Stimulated activated CD4-positive, alpha-beta T cell treated with anti-CD3 and anti-CD28 coated beads, Interleukin-4, amount 100 ng/mL, for 1 hour (primary cell): ENCODE measurements around the gene VTA1.
"Not testable (repeated sequence)": the region's sequence is repeated elsewhere in the genome, so short reads cannot be mapped to it uniquely, and the experiment has no call there.

Source experiments
- DNase-seq: peaks from one replicate; pipeline ENCODE4 v3.0.0-alpha.2; 2020

The VTA1 gene

GRCh38 chr6:142146828-142147662 lies at the start of gene VTA1, which contains the start of gene NMBR:
TSS of gene VTA1 (plus strand) at chr6:142147263. CDS start at chr6:142147288, 25 bp downstream.
TSS of gene NMBR (minus strand) at chr6:142147122. CDS start at chr6:142088658, 58,464 bp downstream.
- peak; percentile 94 for DNase-seq

DNA sequence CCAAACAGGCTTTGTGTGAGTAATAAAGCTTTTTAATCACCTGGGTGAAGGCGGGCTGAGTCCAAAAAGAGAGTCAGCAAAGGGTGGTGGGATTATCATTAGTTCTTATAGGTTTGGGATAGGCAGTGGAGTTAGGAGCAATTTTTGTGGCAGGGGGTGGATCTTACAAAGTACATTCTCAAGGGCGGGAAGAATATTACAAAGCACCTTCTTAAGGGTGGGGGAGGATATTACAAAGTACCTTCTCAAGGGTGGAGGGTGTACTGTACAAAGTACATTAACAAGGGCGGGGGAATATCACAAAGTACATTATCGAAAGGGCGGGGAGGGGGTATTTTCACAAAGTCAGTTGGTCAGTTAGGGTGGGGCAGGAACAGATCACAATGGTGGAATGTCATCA lies 42.2 kb upstream of the VTA1 start:
- DNase-seq, result not testable (repeated sequence)

DNA sequence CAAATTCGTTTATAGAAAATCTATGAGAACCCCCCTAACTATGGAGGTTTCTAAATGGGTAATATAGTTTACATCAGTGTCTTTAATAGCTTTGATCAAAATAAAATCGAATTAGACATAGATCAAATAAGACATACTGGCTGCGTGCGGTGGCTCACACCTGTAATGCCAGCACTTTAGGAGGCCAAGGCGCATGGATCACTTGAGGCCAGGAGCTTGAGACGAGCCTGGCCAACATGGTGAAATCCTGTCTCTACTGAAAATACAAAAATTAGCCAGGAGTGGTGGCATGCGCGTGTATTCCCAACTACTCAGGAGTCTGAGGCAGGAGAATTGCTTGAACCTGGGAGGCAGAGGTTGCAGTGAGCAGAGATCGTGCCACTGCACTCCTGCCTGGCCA lies 36.2 kb upstream of the VTA1 start:
- DNase-seq, result not testable (repeated sequence)

- DNase-seq, result peak; percentile 66
Measured at GRCh38 chr6:142112451-142113061, 34.5 kb upstream of the VTA1 start.

- DNase-seq, result no peak
Measured at GRCh38 chr6:142117366-142117765, 29.7 kb upstream of the VTA1 start.

DNA sequence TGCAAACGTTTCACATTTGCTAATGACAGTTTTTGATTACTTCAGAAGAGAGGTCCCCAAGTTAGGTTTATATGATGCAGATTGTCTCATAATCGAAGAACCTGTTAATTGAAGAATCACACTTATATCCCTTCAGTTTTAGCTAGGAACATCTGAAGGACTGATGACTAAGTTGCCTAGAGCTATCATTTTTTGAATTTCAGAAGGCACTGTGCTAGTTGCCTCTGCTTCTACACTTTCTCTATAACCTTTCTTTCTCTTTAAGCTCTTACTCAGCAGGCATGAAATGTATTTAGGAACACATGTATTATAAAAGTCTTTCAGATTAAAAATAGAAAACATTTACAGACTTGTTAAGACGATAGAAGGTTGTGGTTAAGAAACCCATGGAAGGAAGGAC lies 28.7 kb upstream of the VTA1 start:
- DNase-seq, result no peak

- no peak for DNase-seq
Measured at GRCh38 chr6:142118925-142119324, 28.1 kb upstream of the VTA1 start.

- DNase-seq, result no peak
Measured at GRCh38 chr6:142121342-142121741, 25.7 kb upstream of the VTA1 start.

DNA sequence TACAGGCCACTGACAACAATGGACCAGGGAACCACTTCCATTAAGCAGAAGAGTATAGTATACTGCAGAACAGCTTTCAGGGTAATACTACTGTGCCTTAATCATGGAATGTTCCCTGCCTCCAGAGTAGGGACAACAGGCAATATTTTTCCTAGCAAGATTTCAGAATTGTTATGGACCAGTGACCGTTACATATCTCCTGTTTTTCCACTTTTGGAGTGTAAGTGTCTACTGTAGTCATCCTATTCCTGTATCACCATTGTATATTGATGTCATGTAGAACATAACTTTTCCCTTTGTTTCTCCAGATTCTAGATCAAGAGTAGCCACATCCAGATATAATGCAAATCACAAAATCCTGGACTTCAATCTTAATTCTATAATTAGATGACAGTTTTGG lies 16.2 kb upstream of the VTA1 start:
- DNase-seq, result no peak

DNA sequence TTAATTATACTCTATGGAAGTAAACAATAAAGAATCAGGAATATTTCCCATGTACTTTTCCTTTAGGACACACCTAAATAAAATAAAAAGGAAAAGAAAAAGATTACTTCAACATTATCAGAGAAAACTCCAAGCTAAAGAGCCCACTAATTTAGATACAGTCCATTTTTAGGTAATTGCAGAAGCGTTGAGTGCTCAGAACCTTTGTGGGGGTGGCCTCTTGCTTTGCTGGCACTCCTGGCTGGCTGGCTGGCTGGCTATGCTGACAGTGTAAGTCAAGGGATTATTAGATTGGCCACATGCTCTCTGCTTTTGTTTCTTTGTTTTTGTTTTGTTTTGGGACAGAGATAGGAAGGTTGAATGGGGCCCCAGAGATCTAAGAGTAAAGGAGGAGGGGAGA lies 14.4 kb upstream of the VTA1 start, which contains the start of gene GJE1:
Gene GJE1 (plus strand): TSS at position 301 of the 400 bp plus-strand sequence. CDS start 234 bp downstream, outside the sequence.
- no peak for DNase-seq

DNA sequence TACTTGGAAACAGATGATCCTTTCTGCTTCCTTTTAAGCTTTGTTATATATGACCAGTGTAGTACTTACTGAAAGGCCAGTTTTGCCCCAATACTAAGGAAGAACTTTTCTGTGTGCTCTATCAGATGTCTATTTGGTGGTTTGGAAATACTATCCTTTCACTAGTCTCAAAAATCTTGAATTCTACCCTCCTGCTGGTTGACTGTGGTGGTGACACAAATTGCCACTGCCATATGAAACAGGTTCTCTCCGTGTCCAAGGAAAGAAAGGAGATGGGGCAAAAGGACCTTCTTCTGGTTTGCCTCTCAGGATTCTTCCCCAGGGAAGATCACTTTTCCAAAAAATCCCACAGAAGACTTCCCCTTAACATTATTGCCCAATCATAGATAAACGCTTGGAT lies 8.2 kb upstream of the VTA1 start:
- no peak for DNase-seq

DNA sequence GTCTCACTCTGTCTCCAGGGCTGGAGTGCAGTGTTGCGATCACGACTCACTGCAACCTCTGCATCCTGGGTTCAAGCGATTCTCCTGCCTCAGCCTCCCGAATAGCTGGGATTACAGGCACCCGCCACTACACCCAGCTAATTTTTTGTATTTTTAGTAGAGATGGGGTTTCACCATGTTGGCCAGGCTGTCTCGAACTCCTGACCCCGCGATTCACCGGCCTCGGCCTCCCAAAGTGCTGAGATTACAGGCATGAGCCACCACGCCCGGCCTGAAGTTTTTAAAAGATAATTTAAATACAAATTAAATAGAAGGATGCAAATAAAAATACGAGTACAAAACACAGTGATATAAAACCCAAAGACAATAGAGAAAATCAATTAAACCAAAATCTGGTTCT lies 5.5 kb upstream of the VTA1 start:
- not testable (repeated sequence) for DNase-seq

DNA sequence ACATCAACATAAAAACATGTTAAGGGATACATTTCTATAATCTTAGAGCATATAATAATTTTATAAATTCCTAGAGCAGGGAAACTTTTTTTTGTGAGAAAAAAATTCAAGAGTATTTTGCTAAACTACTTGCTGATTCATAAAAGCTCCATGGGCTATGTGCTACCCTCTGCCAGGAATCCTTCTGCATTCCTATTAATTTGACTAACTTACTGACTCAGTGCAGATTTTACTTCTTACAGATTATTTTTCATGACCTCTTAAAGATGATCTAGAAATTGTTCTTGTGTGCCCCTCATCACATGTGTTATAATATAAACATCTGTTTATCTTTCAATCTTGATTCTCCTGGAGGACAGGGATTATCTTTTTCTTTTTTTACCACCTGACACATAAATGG lies 5.7 kb downstream of the VTA1 start:
- DNase-seq, result no peak

DNA sequence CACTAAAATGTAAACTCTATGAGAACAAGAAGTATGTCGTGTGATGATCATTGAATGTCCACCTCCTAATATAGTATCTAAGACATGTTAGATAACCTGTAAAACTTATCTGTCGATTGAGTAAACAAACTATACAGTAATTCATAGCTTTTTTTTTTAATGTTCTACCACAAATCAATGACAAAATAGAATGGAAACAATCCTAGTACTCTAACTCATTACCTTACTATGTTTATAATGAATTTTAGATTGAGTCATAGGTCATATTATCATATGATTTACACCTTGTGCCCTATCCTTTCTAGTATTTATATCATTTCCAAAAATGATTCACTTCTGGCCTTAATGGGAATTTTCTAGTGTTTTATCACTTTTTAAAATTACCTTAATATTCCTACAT lies 6.1 kb downstream of the VTA1 start:
- DNase-seq, result no peak

GRCh38 chr6:142154336-142154735 lies 7.3 kb downstream of the VTA1 start:
- DNase-seq, result no peak

DNA sequence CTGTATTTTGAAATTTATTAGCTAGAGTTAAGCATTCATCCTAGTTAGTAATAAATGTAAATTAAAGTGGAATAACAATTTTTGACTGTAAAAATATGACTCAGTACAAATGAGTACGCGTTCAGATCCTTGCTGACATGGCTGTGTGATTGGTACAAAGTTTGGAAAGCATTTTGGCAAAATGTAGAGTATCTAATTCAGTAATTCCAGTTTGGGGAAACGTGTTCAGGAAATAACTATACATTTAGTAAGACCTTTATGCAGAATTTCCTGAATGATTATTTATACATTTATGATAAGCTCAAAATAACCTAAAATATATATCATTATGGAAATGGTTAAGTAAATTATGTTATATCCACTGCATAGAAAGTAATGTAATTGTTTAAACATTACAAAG lies 8.0 kb downstream of the VTA1 start:
- no peak for DNase-seq

- DNase-seq, result no peak
Measured at GRCh38 chr6:142155895-142156757, 9.1 kb downstream of the VTA1 start.

GRCh38 chr6:142156758-142157068 lies 9.7 kb downstream of the VTA1 start:
- DNase-seq, result not testable (repeated sequence)

DNA sequence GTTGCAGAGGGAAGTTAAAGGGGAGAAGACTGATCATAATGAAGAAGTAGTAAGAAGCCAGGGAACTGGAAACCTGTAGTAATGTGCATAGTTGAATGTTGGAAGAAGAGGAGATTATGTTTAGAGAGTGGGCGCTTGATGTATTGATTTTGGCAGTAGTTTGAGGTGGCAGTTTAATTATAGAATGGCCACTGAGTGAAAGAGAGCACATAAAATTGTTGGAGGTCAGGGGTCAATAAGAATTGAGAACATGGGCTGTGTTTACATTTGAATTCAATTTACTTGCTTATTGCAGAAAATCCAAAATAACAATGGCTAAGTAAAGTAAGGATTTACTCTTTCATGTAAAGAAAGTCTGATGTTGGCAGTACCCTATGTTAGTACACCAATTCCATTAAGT lies 15.7 kb downstream of the VTA1 start:
- no peak for DNase-seq

DNA sequence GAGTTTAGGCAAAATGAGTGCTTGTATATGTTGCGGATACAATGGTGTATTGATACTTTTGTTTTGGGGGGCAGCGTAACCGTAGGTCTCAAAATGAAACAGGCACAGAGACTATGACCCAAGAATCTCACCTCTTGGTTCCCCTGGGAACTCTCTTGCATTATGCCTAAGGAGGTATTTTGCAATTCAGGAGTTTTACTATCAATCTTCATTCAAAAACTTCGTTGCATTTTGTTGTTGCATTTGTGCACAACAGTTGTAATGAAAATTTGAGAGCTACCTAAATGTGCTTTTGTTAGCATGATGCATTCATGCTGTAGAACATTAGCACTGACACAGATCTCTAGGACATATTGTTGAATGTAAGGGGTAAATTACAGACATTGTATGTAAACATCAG lies 18.2 kb downstream of the VTA1 start:
- no peak for DNase-seq

GRCh38 chr6:142167071-142167470 lies 20.0 kb downstream of the VTA1 start:
- no peak for DNase-seq

DNA sequence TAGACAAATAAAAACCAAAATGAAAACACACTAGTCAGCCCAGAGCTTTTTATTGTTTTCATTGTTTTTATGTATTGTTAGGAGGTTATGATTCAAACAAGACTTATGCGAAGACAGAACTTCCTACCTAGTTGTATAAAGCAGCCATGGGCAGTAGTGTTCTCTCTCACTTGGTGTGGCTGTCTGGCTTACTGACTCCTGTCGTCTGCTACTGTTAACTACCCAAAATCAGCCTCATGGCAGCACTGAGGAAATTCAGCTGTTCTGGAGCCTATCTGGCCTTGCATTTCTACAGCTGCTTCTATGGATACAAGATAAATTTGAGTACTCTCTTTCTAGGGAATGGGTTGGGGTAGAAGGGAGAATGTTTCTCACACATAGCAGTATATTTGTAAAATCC lies 20.4 kb downstream of the VTA1 start:
- no peak for DNase-seq

- DNase-seq, result no peak
Measured at GRCh38 chr6:142171351-142171750, 24.3 kb downstream of the VTA1 start.

DNA sequence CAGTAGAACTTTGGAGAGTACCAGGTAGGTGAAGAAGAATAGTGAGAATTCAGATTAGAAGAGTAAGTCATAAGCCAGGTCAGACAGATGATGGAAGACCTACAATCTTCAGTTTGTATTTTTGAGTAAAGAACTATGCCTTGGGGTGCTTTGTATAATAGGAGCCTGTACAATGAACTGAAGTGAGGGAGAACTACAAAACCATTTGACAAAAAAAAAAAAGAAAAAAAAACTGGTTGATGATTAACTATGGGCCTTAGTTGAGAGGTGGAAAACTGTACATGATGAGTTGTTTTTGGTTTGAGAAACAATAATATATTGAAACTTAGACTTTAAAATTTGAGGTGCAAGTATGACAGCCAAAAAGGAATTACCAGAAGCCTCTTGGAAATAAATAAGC lies 25.7 kb downstream of the VTA1 start:
- no peak for DNase-seq
